Cardiac septum (tissue), 1 donor: ENCODE results near the gene GABPA. TPM values are rescaled to one million over a fixed set of nuclear protein-coding genes. Genes with fewer than 3 reads are reported as not detected.
A peak's percentile ranks its signal among the peaks of the same experiment; 100 is the strongest.
"Not testable (repeated sequence)": the region's sequence is repeated elsewhere in the genome, so short reads cannot be mapped to it uniquely, and the experiment has no call there.

Experiments
- DNase-seq: peaks from one replicate; pipeline ENCODE4 v3.0.0-alpha.2; 2020; ENCODE audit warnings: low spot score
- intact Hi-C: fragments of 100-400 bp; cut with DNase I; formaldehyde crosslinking; loops from one replicate; pipeline ENCODE4 v1.14.0; 2022
- long read RNA-seq: library from polyadenylated mRNA; unstranded; transcript quantifications from one replicate; pipeline ENCODE4 v2.0.0, GENCODE V29; 2021
- total RNA-seq: library from RNA; stranded (reverse); fragmentation: NEBNext Ultra II Directional; extraction: Animal tissue kit (Norgen Biotek cat#: 25700); gene quantifications from one replicate; pipeline ENCODE4 v1.2.1, GENCODE V29; 2021
- donor health status: DM: no; HTN: no; CAD: no.

Gene GABPA
- 13.6 TPM for total RNA-seq
- long read RNA-seq, full-length matches to known transcripts: 13 of 15 reads
- long read RNA-seq, partial matches to known transcripts: 0 of 15 reads
- long read RNA-seq, other reads (novel, unspliced or antisense): 2 of 15 reads

DNA sequence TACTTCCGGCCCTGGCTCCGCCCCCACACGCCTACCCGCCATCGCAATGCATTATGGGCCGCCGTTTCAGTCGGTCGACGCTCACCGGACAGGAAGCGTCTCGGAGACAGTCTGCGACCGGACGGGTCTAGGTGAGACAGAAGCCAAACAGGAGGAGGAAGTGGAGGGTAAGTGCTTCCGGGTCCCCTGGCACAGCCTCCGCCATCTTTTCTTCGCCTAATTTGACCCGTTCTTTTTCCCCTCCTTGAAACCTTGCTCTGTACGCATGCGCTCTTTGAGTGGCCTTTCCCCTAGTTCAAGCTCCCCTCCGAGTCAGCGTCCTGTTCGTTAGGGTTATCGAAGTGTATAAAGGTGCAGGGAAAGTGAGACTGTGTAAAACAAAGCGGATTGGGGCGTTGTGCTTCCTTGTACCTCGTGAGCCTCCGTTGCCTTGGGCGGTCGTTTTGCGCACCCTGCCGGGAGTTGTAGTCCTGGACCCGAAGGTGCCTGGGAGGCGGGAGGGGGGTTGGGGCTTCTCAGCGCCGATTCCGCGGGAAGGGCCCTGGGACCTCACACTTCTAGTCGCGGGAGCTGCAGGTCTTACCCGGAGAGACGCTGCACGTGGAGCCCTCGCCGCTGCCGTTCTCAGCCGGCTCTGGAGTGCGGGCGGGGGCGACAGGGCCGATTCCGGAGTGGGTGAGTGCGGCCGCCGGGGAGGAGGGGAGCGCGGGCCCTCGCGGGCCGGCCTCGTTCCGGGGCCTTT lies at the start of gene GABPA, which contains the start of gene ATP5PF:
GABPA (plus strand) TSS at position 69 of the 742 bp plus-strand sequence. CDS start 6,627 bp downstream, outside the sequence.
ATP5PF (minus strand) TSS at position 1 of the 742 bp plus-strand sequence. CDS start 5,110 bp downstream, outside the sequence.
- intact Hi-C loops: loop anchor here (2.0 kb wide), 1 partner anchor 128 kb away; the partner anchor contains the start of gene MRPL39
- DNase-seq: peak; percentile 98

DNA sequence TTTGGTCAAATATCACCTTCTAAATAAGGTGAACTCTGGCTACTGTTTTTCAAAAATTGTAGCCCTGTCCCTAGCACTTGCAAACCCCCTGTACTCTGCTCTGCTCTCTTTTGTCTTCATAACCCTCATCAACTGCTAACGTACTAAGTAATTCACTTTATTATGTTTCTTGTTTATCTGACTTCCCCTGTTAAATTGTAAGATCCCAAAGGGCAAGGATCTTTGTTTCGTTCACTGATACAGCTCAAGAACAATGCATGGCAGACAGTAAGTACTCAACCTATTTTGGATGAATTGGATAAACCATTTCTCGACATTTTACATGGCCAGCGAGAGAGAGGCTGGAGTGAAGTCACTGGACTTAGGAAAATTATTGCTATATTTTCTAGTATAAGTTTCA lies 47.0 kb upstream of the GABPA start:
- intact Hi-C loops: loop anchor here (1.0 kb wide), 1 partner anchor 17 kb away; no protein-coding TSS in a partner anchor
- DNase-seq: no peak

DNA sequence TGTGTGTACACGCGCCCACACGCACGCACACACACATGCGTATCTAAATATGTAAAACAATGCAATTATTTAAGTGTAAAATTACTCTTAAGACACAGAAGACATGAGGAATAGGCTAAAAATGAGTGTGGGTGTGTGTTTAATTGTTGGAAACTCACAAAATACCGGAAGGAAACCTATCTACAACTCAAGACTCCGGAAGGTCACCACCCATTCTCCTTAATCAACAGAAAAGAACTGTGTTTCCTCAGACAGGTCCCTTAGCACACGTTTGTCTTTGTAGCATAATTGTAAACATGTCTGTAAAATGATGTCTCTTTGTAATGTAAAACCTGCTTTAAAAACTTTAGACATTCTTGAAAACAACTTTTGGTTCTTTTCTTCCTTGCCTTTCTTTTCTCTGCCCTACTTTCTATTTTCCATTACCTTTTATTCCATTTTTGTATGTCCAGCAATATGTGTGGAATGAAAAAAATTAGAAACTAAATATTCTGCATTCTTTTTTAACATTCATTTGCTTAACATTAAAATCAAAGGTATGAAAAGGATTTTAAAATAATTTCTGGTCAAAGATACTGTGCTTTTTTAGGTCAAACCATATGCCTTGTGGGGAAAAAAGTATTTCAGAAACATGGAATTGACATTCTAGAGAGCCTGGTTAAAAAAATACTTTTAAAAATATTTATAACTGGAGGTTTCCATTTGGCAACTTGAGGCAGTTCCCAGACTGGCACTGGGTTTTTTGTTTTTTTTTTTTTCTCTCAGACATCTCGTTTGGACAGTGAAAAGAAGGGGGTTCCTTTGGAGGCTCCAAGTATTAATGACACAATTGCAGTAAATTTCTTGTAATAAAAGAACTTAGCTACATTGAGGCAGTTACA lies 46.3 kb upstream of the GABPA start:
- intact Hi-C loops: loop anchor here (1.0 kb wide), 1 partner anchor 18 kb away; no protein-coding TSS in a partner anchor
- DNase-seq: no peak

DNA sequence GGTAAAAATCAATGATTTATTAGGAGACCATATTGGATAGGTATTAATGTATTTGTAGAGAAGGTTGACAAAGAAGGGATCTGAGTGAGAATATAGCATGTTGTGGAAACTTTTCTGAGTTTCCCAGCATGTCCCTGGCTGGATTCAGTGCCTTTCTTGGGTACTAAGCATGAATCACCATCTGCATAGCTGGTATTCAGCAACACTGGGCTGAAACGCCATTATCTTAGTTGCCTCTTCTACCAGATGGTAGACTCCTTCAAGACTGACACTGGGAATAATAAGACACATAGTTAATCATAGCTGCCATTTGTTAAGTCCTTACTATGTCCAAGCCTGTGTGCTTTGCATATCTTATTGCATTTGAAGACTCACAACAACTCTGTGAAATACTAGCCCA lies 45.5 kb upstream of the GABPA start:
- intact Hi-C loops: no loop called here
- no peak for DNase-seq

DNA sequence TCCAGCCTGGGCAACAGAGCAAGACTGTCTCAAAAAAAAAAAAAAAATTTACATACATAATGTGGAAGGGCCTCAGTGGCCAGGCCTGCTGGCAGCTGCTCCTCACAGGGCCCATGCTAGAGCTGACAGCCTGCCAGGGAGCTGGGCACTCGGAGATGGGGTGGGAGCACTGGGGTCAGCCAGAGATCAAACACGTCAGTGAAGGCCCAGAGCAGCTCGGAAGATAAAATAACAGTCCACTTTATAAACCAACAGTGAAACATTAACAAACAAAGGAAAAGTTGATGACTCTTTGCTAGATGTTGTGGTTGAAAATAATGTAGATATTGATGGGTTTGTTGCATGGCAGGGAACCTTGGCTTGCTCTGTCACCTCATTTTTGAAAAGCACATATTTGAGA lies 42.8 kb upstream of the GABPA start:
- no peak for DNase-seq
- intact Hi-C loops: no loop called here

DNA sequence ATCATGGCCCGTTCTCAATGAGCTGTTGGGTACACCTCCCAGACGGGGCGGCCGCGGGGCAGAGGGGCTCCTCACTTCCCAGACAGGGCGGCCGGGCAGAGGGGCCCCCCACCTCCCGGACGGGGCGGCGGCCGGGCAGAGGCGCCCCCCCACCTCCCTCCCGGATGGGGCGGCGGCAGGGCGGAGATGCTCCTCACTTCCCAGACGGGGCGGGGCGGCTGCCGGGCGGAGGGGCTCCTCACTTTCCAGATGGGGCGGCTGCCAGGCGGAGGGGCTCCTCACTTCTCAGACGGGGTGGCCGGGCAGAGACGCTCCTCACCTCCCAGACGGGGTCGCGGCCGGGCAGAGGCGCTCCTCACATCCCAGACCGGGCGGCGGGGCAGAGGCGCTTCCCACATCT lies 39.3 kb upstream of the GABPA start:
- intact Hi-C loops, DNase-seq: not testable (repeated sequence)

DNA sequence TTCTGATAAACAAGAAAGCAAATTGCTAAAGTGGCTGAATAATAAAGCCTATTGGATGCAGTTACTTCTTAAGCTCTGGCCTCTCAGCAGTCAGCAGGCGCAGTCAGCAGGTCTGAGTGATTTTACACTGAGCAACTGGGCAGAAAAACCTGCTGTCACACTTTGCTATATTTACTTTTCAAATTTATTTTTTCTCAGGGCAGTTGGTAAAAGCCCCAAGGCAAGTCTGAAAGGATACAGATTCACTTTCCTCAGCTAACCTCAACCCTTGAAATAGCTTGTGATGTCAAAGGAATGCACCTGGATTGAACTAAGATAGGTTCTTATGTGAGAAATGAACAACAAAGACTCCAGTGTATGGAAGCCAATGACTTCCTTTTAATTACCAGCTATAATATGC lies 34.0 kb upstream of the GABPA start:
- DNase-seq: no peak
- intact Hi-C loops: no loop called here

DNA sequence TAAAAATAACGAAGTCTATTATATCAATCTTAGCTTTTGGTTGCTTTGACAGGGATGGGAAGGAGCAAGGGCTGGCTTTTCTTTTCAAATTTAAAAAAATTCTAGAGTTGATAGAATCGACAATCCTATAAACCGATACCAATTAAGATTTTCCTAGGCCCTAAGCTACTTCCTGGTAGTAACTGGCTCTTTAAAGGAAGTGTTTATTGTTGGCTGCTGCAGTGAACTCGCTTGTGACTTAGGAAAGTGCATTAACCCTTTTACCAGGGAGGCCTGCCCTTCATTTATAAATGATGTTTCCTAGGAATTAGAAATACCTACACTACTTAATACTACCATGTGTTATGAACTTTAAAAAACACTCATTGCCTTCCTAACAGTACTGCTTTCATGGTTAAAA lies 33.2 kb upstream of the GABPA start:
- intact Hi-C loops: no loop called here
- no peak for DNase-seq

DNA sequence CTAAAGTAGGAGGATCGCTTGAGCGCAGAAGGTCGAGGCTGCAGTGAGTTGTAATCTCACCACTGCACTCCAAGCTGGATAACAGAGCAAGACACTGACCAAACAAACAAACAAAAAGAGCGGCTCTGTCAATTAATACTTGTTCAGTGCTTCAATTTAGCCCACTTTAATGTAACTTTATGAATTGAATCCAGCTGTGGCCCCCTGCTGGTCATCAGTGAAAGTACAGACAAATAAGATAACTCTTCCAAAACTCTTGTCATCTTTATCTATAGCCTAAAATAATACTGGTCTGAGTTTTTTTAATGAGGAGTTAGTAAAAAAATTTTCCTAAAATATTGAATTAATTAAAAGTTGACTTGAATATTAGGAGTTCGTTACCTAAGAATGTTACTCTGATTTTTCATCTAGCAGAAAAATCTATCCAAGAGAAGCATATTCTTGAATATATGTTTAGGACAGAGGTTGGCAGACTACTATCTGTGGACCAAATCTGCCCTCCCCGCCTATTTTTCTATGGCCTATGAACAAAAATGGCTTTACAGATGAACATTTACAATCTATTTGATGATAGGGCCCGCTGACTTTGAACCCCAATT lies 26.2 kb upstream of the GABPA start:
- intact Hi-C loops: loop anchor here (1.0 to 2.0 kb wide), 2 partner anchors 70 to 100 kb away; partner anchors contain the start of gene JAM2
- no peak for DNase-seq

DNA sequence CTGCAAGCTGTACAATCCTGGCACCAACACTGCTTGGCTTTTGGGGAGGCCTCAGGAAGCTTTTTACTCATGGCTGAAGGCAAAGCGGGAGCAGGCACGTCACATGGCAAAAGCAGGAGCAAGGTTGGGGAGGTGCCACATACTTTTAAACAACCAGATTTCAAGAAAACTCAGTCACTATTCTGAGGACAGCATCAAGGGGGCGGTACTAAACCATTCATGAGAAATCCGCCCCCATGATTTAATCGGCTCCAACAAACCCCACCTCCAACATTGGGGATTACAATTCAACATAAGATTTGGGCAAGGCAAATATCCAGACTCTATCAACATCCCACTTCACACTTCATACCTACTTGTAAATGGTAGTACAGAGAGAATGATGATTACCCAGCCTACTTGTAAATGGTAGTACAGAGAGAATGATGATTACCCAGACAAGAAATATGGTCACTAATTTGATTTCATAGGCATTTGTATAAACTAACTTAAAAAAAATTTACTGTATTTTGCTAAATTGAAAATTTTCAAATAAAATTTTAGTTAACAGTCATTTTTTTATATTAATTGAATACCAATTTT lies 25.0 kb upstream of the GABPA start:
- DNase-seq: no peak
- intact Hi-C loops: loop anchor here (2.0 to 5.0 kb wide), 2 partner anchors 71 to 87 kb away; partner anchors contain the start of gene JAM2

DNA sequence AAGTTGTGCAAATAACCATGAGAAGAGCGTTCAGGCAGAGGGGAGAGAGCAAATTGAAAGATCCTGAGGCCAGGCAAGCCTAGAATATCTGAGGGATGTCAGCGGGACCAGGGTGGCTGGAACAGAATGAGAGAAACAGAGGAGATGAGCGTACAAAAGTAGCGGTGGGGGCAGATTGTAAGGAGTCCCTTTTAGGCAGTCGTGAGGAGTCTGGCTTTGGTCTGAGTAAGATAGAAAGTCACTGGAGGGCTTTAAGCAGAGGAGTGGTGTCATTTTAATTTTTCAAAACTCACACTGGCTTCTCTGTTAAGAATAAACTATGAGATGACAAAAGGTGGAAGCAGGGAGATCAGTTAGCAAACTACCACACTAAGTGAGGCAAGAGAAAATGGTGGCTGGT lies 24.2 kb upstream of the GABPA start:
- no peak for DNase-seq
- intact Hi-C loops: loop anchor here (5.0 kb wide), 1 partner anchor 88 kb away; no protein-coding TSS in a partner anchor

DNA sequence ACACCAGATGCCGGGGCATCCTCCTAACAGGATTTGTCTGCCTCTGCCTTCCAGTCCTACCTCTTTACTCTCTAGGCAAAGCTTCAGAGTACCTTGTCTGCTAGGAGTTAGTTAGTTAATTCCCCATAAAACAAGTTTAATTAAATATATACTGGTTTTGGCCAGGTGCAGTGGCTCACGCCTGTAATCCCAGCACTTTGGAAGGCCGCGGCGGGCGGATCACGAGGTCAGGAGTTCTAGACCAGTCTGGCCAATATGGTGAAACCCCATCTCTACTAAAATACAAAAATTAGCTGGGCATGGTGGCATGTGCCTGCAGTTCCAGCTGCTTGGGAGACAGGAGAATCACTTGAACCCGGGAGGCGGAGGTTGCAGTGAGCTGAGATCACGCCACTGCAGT lies 20.7 kb upstream of the GABPA start:
- intact Hi-C loops: loop anchor here (5.0 kb wide), 1 partner anchor 92 kb away; no protein-coding TSS in a partner anchor
- not testable (repeated sequence) for DNase-seq

DNA sequence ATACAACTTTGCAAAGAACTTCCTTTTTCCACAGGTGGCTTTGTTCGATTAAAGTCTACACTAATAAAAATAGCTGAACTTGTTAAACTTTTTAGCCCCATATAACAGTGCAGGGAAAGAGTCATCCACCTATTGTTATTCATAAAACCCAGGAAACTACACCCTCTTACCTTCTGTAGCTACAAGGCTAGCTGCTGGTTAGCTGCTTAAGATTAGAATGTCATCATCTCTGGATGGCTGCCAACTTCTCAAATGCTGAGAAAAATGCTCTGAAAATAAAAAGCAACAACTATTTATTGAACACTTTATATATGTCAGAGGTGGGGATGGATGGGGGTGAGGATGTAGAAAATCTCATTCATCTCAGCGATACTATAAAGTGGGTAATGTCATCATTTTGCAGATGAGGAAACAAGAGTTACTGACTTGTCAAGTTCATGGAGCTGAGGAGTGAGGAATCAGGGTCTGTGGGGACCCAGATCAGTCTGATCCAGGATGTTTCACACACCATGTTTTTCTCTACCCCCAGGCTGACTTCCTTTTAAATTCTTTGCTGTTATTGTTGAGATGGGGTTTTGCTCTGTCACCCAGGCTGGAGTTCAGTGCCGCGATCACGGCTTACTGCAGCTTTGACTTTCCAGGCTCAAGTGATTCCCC lies 17.2 kb upstream of the GABPA start:
- no peak for DNase-seq
- intact Hi-C loops: no loop called here

DNA sequence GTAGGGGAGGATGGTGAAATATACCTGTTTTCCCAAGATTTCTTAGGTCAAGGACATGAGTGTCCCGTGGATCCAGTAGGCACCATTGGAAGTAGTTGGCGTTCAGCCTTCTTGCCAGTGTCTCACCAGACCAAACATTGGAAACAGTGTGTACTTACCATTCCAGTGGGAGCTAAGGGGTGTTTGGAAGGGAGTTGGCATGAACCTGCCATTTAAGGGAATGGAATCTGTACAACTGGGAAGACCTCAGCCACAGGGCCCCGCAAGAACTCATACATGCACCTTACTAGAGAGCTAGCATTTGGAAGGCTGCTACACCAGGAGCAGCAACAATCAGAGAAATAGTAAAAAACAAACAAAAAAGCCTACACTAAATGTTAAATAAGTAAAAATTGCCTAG lies 12.8 kb upstream of the GABPA start:
- intact Hi-C loops: no loop called here
- no peak for DNase-seq

DNA sequence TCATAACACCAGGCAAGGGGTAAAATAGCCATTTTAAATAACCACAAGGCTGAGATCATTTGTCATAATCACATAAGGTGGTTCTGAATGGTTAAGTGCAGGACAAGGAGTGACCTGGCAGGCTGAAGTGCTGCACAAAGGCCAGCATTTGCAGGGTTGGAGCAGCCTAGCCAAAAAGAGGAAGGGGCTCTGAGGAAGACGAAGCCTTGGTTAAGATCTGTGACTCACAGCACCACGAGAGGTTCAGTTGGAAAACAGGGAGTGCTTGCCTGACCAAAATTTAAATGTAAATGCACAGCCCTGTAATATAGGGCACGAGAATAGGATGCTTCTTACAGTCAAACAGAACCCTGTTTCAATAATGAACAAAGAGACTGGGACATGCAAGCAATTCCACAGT lies 12.1 kb upstream of the GABPA start:
- intact Hi-C loops: no loop called here
- DNase-seq: no peak

DNA sequence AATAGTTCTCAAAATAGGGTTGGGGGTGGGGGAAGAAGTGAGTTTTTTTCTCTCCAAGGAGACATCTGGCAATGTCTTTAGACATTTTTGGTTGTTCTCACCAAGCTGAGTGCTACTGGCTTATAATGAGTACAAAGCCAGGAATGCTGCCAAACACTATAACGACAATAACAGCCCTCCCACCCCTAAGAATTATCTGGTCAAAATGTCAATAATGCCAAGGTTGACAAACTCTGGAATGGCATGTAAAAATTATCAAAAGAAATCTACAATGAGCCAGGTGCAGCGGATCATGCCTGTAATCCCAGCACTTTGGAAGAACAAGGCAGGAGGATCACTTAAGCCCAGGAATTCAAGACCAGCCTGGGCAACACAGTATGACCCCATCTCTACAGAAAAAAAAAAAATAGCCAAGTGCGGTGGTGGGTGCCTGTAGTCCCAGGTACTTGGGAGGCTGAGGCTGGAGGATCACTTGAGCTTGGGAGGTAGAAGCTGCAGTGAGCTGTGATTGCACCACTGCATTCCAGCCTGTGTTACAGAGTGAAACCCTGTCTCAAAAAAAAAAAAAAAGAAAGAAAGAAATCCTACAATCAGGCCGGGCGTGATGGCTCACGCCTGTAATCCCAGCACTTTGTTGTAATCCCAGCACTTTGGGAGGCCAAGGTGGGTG lies 2.5 kb upstream of the GABPA start:
- DNase-seq: no peak
- intact Hi-C loops: no loop called here

DNA sequence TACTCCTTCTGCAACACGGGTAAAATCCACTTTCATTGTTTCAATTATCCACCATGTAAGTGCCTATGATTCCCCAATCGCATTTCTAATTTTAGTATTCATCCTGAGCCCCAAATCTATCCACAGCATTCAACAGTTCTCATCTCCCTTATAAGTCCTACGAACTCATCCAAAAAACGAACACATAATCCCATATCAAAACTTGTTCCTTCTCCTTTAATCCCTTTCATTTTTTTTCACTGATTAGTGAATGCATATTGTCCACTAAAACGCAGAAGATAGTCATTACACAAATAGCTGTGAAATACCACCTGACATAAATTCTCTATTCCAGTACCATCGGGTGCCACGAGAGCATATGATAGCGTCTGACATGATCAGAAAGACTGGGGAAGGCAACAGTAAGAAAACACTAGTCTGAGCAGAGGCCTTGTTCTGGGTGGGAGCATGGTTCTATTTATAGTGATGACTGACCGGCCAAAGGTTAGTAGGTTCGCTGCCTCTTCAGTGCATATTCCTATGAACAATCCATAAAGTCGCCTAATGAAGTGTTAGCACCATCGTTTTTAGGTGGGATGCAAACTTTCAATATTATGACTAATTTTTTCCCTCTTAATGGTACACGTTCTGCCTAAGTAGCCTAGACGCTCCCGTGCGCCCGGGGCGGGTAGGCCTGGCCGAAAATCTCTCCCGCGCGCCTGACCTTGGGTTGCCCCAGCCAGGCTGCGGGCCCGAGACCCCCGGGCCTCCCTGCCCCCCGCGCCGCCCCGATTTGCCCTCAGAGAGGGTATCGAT lies 716 bp upstream of the GABPA start:
- intact Hi-C loops: loop anchor here (2.0 kb wide), 1 partner anchor 127 kb away; the partner anchor contains the start of gene MRPL39
- peak; percentile 77 for DNase-seq

DNA sequence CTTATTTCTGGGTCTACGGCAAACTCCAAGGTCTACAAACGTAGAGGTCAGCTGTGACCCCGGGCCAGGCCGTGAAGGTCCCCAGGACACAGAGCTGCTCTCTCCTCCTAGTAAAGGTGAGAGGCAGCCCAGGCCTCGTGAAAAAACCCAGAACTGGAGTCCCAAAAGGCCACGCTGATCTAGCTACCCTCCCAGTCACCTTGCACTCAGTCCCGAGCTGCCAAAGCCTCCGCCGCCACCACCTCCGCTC lies 193 bp upstream of the GABPA start:
- intact Hi-C loops: loop anchor here (2.0 kb wide), 1 partner anchor 128 kb away; the partner anchor contains the start of gene MRPL39
- no peak for DNase-seq
